Germinal center (tissue), 1 donor: ENCODE measurements around the gene FRMD4A.
"Not testable (repeated sequence)": the region's sequence is repeated elsewhere in the genome, so short reads cannot be mapped to it uniquely, and the experiment has no call there.

Experiments used
- DNase-seq: peaks from one replicate; pipeline ENCODE4 v3.0.0; 2012; ENCODE audit warnings: mixed read lengths, low spot score

FRMD4A gene

DNA sequence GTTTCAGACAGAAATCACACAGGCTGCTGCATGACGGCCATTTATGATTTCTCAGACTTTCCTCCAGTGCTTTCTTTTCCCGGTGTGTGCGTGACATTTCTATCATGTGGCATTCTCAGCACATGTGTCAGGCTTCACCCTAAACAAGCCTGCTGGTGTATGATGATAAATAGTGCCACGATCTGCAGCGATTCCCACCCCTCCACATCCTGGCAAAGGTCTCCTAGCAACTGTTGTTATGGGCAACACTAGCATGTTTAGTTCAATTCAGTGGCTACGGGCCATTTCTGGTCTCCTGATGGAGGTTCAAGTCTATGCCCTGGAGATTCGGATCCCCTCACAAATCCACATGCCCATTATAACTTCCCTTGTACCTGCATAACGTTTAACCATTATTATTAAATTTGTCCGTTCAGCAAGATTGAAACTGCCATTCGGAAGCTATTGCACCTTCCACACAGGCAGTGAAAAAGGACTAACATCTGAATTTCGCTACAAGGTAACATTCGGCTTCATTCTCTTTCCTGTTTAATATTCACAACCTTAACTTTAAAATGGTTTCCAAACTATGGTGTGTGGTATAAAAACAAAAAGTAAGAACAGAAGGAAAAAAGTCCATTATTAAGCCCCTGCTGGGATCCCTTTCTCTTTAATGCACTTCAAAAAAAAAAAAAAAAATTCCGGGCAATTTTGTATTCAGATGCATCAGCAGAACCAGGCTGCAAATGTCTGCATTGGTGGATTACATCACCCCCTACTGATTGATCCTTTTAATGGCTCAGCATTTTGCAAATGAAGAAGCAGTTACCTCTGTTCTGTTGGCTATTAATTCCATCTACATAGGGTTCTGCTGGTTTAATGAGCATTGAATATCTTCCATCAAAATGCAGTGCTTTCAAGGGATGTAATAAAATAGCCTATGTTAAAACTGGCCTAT is 90.2 kb downstream of the FRMD4A start:
- no peak for DNase-seq

DNA sequence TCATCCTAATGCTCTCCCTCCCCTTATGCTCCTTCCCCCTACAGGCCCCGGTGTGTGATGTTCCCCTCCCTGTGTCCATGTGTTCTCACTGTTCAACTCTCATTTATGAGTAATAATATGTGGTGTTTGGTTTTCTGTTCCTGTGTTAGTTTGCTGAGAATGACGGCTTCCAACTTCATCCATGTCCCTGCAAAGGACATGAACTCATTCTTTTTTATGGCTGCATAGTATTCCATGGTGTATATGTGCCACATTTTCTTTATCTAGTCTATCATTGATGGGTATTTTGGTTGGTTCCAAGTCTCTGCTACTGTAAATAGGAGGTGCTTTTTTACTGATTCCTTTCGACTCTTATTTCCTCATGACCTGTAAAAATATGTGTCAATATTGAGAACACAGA is 92.1 kb downstream of the FRMD4A start:
- not testable (repeated sequence) for DNase-seq

DNA sequence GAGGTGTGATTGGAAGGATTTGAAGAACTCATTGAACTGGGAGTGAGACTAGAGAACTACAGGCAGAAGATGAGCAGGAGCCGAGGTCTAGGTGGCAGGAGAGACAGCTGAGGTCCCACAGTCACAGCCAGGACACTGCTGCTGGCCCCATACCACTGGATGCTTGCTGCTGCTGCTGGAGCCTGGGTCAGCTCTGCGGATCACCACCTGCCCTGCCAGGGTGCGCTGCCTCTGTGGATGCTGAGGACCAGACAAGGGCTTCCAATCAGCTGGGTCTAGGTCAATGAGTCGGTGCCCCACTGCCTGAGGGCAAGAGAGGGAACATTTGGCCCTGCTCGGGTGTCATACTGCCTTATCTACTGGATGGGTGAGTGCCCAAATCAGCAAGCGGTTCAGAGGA is 94.4 kb downstream of the FRMD4A start:
- no peak for DNase-seq

DNA sequence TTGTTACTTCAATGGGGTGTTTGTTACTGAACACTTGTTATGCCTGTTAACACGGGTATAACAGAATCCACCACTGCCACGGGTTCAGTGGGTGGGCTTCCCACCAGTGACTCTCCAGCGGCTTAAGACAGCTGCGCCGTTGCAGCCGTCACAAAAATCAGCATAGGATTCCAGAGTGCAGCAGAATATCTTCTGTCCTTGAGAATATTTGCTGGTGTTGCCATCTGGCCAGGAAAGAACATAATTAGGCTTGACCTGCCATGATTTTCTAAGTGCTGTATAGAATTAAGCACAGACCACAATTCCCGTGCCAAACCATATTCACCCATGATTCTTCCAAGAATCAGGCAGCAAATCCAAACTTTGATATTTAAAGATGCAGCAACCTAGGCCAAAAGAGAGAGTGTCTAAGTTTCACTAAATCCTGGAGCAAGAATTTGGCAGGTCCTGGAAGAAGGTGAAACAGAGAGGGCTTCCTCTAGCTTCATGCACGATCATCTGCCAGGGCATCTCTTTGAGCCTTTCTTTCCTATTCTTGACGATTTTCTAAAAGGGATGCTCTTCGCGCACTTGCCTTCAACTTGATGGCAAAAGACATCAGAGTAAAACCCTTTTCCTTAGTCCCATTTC is 95.0 kb downstream of the FRMD4A start:
- no peak for DNase-seq

DNA sequence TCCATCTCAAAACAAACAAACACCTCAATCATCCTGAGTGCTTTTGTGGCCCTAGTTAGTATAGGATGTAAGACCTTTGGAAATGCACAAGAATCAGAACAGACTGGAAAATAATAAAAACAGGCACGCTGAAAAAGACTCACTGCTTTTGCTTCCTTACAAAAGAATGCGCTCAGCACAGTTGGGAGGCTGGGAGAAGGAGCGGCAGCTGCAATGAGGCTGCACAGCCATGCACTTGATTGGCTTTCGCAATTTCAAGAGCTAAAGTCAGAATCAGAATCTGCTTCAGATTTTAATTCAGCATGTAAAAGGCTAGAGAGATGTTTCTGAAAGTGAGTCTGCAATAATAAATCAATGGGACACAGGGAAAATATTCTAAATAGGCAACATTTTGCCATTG is 97.2 kb downstream of the FRMD4A start:
- DNase-seq = no peak

DNA sequence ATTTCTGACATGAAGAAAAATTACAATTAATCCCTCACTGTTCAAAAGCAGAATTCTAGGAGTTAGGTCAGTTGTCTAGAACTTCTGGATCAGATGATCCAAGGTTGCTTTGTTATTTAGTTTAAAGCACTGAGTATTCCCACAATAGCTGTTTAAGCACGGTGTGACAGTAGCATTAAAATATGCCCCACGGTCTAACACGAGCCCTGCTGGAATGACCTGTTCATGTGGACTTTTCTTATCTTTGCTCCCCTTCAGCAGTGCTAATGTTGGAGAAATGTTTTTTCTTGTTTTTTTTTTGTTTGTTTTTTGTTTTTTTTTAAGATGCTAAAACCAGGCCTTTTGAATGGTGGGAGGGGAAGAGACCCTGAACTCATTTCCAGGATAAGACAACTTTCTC is 101.9 kb downstream of the FRMD4A start:
- DNase-seq = not testable (repeated sequence)

DNA sequence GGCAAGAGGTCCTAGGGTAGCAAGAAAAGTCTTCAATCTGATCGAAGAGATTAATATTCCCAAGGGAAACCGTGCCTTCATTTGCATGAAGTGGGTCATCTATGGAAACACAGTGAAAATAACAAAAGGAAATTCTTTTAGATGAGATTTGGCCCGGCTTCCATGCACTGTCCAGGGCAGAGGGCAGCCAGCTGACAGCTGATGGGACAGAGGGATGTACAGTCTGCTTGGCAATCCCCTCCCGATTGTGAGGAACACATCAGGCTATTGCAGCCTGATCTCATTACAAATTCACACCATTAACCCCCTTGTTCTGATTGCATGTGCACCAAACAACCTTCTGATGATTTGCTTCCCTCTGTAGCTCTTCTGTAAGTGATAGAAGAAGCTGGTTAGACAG is 105.3 kb downstream of the FRMD4A start:
- no peak for DNase-seq

DNA sequence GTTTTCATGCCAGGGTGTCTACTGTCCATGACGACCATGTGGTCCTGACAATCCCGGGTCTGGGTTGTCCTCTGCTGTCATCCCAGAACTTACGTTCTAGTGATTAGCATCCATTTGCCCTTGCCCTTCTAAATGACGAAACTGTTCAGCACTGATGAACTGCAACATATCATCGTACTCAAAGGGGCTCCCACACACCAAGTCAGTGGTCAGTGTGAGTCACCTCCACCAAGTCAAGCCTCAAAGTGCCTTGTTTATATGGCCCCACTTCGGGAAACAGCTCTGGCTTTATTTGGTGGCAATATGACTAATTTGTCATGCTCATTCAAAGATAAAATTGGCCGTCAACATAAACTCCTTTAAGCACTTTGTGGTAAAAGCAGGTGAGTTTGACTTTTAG is 110.7 kb downstream of the FRMD4A start:
- no peak for DNase-seq

DNA sequence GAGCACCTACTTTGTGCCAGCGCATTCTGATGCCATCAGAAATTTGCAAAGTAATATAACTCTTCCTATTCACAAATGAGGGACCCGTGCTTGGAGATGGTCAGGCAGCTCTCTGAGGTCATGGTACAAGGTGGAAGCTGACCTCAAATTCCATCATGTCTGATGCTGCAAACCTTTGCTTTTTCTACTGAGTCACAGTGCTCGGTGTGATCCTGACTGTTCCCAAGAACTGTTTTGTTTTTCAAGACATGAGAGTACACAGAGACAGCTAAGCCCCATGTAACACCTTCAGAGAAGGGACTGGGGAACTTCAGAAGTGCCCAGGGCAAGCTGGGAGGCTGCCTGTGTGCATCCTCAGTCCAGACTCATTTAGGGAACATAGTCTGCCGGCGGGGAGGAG is 111.3 kb downstream of the FRMD4A start:
- no peak for DNase-seq

DNA sequence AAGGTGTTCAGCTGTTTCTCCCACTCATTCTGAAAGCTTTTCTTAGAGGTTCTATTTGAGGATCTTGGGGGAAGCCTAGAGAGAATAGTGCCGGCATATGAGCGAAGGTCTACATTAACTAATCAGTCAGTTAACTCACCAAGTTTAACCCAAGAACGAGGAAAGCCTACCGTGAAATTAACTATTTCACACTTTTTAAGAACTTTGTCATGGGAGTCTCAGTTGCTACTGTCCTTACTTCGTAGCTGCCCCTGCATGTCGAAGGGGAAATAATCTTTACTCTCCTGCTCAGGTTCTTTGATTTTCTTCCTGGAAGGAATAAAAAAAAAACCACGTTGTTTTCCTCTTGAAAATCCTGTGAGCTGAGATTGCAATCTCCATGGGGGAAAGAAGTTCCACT is 115.1 kb downstream of the FRMD4A start:
- no peak for DNase-seq

DNA sequence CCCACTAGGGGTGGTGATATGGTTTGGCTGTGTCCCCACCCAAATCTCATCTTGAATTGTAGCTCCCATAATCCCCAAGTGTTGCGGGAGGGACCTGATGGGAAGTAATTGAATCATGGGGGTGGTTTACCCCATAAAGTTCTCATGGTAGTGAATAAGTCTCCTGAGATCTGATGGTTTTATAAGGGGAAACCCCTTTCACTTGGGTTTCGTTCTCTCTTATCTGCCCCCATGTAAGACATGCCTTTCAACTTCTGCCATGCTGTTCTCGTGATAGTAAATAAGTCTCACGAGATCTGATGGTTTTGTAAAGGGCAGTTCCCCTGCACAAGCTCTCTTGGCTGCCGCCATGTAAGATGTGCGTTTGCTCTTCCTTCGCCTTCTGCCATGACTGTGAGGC is 117.0 kb downstream of the FRMD4A start:
- not testable (repeated sequence) for DNase-seq

DNA sequence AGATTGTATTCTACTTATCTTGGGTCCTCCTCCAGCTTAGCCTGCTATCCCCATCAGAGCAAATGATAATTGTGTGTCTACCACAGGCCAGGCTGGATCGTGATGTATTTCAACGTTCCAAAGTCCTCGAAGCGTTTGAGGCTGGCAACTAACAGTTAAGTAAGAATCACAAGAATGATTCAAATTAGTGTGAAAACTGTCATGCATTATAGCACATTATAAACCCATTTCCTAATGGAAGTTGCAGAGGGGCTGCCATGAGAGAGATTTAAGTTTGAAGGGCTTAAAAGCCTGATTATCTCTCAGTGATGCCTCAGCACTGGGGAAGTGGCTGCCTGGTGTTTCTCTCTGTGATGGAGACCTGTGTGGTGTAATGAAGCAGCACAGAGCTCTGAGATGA is 119.1 kb downstream of the FRMD4A start:
- DNase-seq = no peak

DNA sequence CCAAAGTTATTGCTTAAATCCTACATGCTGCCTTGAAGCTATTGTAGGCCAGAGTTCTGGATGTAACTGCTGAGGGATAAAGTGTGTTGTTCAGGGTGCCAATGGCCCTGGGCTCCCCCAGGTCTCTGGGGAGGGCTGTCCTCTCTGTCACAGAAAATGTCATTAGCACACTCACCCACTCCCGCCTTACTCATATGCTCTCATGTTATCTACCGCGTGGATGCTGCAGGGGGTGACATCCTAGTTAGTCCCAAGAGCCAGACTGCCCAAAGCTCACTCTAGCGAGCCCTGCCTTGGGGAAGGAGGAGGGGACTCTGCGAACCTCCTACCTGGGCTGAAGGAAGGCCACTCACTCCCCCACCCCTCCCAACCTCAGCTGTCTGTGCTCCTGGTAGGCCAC is 122.5 kb downstream of the FRMD4A start:
- no peak for DNase-seq

DNA sequence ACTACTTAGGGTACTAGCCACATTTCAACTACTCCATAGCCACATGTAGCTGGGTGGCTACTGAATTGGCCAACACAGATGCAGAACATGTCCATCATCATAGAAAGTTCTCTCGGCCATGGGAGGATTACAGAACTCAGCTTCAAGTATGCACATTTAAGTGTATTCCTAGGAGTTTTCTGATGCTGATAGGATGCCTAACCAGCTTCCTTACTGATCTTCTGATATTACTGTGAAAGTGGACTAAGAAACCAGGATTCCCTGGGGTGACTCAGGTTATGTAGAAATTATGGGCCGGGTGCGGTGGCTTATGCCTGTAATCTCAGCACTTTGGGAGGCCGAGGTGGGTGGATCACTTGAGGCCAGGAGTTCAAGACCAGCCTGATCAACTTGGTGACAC is 125.5 kb downstream of the FRMD4A start:
- no peak for DNase-seq

DNA sequence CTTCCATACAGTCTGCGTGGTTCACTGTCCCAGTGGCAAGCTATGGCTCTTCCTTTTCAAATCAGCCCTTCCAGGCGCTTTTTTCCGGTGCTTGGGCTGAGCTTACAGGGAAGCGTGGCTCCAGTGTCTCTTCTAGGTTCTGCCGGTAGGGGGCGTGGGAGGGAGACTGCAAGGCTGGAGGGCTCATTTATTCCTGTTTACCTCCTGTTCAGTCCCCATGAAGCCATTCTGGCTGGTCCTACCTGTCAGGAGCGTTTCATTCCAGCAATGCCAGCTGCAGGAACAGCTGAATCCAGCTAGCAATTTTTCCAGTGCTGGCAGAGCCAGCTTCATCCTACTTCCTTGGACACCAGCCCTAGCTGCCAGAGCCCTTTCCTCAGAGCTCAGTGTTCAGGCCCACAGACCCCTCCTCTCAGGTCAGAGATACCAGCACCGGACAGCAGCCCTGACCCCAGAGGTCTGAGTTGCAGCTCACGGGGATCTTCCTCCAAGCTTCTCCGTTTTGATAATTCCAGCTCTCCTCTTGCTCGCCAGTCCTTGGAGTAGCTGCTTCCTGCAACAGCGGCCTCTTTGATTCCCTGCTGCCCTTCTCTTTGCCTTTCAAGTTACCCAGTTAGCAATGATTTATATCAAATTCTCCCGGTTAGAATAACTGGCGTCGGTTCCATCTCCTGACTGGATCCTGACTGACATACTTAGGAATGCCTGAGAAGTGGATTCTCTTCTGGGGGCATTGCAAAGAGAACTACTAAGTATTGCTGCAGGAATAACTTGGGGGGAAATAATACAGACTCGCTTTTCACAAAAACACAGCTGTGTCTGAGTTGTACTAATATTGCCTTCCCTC is 129.8 kb downstream of the FRMD4A start:
- DNase-seq = no peak

DNA sequence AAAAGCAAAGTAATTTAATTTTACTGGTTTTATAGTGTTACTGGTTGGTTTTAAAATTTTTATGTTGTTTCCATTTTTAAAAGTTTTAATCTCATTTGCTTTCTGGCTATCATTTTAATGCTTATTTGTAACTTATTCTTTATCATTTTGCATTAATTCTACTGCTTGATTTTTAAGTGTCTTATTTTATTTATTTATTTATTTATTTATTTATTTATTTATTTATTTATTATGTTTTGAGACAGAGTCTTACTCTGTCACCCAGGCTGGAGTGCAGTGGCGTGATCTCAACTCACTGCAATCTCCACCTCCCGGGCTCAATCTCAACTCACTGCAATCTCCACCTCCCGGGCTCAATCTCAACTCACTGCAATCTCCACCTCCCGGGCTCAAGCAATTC is 131.6 kb downstream of the FRMD4A start:
- not testable (repeated sequence) for DNase-seq

DNA sequence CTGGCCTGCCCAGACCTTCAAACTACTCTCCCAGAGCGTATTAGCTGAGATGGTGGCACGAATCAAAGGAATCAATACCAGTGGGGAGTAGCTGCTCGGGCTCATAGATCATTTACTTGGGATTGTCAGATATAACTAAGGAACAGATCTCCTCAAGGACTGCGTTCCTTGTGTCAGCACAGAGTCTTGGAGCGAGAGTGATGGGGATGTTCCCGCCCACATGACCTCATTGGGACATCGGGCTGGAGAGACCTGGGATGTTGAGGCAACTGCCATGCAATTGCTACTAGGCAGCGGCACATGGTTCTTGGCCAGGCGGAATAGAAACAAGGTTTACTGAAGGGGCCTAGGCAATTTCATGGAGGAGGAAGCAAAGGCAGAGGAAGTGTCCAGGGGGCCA is 132.6 kb downstream of the FRMD4A start:
- no peak for DNase-seq

DNA sequence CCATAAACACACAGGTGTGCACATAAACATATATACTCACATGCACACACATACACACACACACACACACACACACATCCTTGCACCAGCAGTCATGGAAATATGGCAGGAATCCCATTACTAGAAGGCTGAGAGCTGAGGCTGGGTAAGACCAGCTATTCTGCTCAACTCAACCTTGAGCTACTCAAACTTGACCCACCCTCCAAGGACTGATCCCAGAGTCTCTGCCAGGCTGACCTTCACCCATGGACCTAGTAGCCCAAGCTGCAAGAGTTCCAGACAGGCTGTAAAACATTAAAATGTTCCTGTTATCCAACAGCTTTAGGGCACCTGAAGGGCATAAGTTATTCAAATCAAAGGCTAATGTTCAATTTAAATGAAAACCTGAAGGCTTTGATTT is 134.6 kb downstream of the FRMD4A start:
- DNase-seq = no peak

DNA sequence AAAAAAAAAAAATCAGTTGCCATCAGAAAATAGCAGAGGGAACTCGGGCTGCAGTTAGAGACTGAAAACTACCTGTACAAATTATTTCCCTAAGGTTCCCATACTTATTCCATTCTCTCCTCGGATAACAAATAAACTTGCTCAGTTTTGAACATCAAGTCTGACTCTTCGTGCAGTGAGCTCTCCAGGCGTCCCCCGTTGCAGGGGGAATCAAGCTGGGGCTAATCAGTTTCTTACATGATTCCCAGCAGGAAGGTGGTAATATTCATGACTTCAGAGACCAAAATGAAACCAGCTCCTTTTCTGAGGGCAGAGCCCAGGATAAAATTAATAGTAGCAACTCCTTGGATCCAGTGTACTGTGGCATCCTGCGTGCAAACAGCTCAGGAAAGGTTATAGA is 135.3 kb downstream of the FRMD4A start:
- DNase-seq = no peak

DNA sequence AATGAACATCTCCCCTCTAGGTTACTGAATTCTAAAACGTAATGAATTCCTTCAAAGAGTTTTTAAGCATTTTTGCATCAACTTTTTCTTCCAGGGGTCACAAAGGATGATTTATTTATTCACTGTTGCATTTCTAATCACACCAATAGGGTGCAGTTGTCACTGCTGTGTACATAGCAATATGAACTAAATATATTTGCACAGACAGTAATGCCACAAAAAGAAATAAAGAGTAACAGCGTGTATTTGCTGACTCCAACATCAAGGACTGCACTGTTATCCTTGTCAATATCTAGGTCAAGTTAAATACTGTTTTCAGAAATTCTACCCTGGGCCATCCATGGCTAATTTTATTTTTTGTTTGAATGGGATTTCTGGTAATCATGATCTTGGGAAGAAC is 138.0 kb downstream of the FRMD4A start:
- DNase-seq = no peak

DNA sequence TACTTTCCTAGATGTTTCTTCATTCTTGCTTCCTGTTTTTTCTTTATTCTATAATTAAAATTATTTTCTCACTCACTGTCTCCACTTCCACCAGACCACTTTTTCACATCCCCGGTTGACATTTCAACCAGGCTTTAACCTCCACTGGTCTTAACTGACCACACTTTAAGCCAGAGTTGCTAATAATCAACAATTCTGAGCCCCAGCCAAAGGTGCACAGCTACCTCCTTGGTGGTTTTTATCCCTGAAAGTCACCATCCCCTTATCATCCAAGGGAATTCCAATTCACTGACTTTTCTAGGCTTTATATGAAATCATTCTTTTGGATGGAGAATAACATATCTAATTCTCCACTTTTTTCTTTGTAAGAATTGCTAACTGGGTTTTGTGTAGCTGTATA is 138.9 kb downstream of the FRMD4A start:
- no peak for DNase-seq

DNA sequence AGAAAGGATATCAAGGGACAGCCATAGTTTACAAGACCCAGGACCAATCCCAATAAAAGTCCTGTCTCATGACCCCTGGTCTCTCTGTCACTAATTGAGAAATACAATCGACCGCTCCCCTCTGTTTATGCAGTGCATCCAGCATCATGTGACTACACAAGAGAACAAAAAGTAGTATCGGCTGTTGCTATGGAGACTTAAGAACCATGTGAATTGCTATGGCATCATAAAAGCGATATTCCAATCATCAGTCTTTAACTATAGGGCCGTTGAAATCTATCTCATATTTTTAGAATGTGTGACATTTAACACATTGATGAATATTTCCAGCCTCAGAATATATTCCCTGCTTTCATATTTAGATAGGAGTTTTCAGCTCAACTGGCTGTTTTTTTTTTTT is 139.3 kb downstream of the FRMD4A start:
- DNase-seq = no peak

DNA sequence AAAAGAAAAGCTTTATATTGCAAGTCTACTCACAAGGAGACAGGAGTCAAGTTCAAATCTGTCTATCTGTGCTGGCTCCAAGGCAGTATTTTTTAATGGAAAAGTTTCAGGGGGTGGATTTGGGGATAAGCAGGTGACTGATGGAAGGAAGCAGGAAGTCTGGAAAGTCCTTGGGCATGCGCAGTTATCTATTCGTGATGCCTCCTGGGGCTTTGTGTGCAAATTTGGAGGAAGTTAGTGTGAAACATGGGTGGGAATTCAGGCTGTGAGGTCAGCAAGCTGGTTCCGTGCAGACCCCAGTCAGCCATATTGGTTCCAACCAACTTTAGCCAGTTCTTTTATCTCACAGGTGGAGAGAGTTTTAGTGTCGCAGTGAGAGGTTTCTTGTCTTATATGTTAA is 140.0 kb downstream of the FRMD4A start:
- DNase-seq = no peak
